ENCODE measurements around the gene ENAM. TPM values are rescaled to one million over a fixed set of nuclear protein-coding genes. Genes with fewer than 3 reads are reported as not detected.

The ENAM gene
- total and polyA plus RNA-seq, 2 of the 8 experiments (the other 6 are each of a cell fraction or from before 2014, with no cell fraction given), result not detected

GRCh38 chr4:70660106-70660505 lies 31.6 kb downstream of the ENAM start:
- no peaks in the 10 kb centered on the region; a peak in 1 of 7 replicates for H3K27me3 ChIP-seq (replicated peaks in 1 of 4; ENCODE audit: control insufficient read depth in 3 of 4, extremely low read depth in 1 of 4, insufficient read depth in 3 of 4, low read length in 3 of 4)
- ChIA-PET CTCF (ENCODE audit: partially characterized antibody) (interaction anchor here (0.5 kb wide), 1 partner anchor 107 kb away, joined by 3 read pairs; no protein-coding TSS in a partner anchor), POLR2A (ENCODE audit: partially characterized antibody) (no interaction called here)
- no peak overlapping the region for H2BK20ac ChIP-seq (ENCODE audit: low read length)
- H3K18ac ChIP-seq (ENCODE audit: extremely low read depth, low read length), result no peak overlapping the region
- H4K91ac ChIP-seq (replicated peaks; ENCODE audit: insufficient read length, low read length), result no peak overlapping the region
- no peak overlapping the region for H3K27ac ChIP-seq (ENCODE audit: low read depth, low read length)
- H3K4me3 ChIP-seq (ENCODE audit: extremely low read depth in 1 of 4, insufficient read depth in 2 of 4, low read depth in 3 of 4, low read length in 4 of 4), result no peak overlapping the region
- no peak overlapping the region for H2AK5ac ChIP-seq (ENCODE audit: low read depth, low read length)
- no peaks in the 10 kb centered on the region for H3K79me1 ChIP-seq (ENCODE audit: low read depth, low read length)
- H3K79me2 ChIP-seq (ENCODE audit: control insufficient read depth in 1 of 2, insufficient read depth in 2 of 2, low read length in 2 of 2), result no peaks in the 10 kb centered on the region
- H3K4me1 ChIP-seq (replicated peaks in 1 of 4; ENCODE audit: control insufficient read depth in 3 of 4, insufficient read depth in 4 of 4, low read length in 3 of 4), result no peaks in the 10 kb centered on the region
- H3K56ac ChIP-seq (replicated peaks; ENCODE audit: insufficient read length, low read depth, low read length), result no peak overlapping the region
- 89% methylated on average over 3 of the region's 4 CpGs; no CpG with 5 or more reads in 1 of the 2 experiments for WGBS, 2 experiments (ENCODE audit: extremely low coverage in 1 of 2, insufficient coverage in 1 of 2, insufficient read length in 1 of 2, insufficient replicate concordance in 2 of 2, low coverage in 1 of 2, low lambda C conversion rate in 2 of 2, missing lambda C conversion rate in 1 of 2)
- H3K23me2 ChIP-seq (ENCODE audit: low read depth, low read length), result no peaks in the 10 kb centered on the region
- H2BK120ac ChIP-seq (replicated peaks; ENCODE audit: low read depth, low read length), result no peak overlapping the region
- DNase-seq (ENCODE audit: low read depth in 1 of 2, low spot score in 2 of 2) (no peak), FAIRE-seq (no peak)
- H2BK15ac ChIP-seq (ENCODE audit: low read length), result no peak overlapping the region
- no peaks in the 10 kb centered on the region for H4K20me1 ChIP-seq (replicated peaks in 1 of 2; ENCODE audit: control insufficient read depth in 1 of 2, insufficient read depth in 2 of 2, low read length in 2 of 2)
- H4K5ac ChIP-seq (ENCODE audit: insufficient read length, low read depth, low read length), result no peak overlapping the region
- no peak overlapping the region for H3K4me2 ChIP-seq (ENCODE audit: insufficient read depth in 1 of 2, low read depth in 2 of 2, low read length in 2 of 2)
- H2BK5ac ChIP-seq (ENCODE audit: low read depth, low read length), result no peak overlapping the region
- H4K8ac ChIP-seq (ENCODE audit: extremely low read depth, insufficient read depth, low read length), result no peak overlapping the region
- no peaks in the 10 kb centered on the region for H3K36me3 ChIP-seq (ENCODE audit: control insufficient read depth in 2 of 4, insufficient read depth in 4 of 4, low read length in 3 of 4)
- no peak overlapping the region for H2AFZ ChIP-seq (ENCODE audit: low read length)
- H3K9me3 ChIP-seq (ENCODE audit: insufficient read depth in 2 of 2, low read depth in 1 of 2, low read length in 1 of 2), result no peaks in the 10 kb centered on the region
- no peak overlapping the region for H3K4ac ChIP-seq (replicated peaks; ENCODE audit: insufficient read length, low read depth, low read length)
- H3K9ac ChIP-seq (replicated peaks in 1 of 4; ENCODE audit: extremely low read depth in 1 of 4, low read depth in 3 of 4, low read length in 3 of 4), result no peak overlapping the region
- no peak overlapping the region for H3K23ac ChIP-seq (ENCODE audit: insufficient read length)
- no peak overlapping the region for H3K14ac ChIP-seq (ENCODE audit: insufficient read length)
- H2BK12ac ChIP-seq (ENCODE audit: low read depth, low read length), result no peak overlapping the region
- TF ChIP-seq EP300 (IDR thresholded peaks at IDR 0.05; ENCODE audit: borderline replicate concordance in 1 of 2, low read depth in 2 of 2, low read length in 2 of 2) (no peak), RAD21 (IDR thresholded peaks at IDR 0.05 in 1 of 2, conservative IDR thresholded peaks at IDR 0.05 in 1 of 2; ENCODE audit: low read depth in 2 of 2, low read length in 2 of 2) (no peak), POU5F1 (IDR thresholded peaks at IDR 0.05; ENCODE audit: low read depth, low read length) (no peak), FOSL1 (IDR thresholded peaks at IDR 0.05; ENCODE audit: insufficient read depth, low read depth, low read length) (no peak), HDAC6 (IDR thresholded peaks at IDR 0.05; ENCODE audit: low read depth, low read length) (no peak), SIX5 (IDR thresholded peaks at IDR 0.05; ENCODE audit: low read depth, low read length) (no peak), ASH2L (IDR thresholded peaks at IDR 0.05; ENCODE audit: low read length) (no peak), E2F6 (IDR thresholded peaks at IDR 0.05) (no peak), JUN (IDR thresholded peaks at IDR 0.05; ENCODE audit: low read depth, low read length) (no peak), TEAD4 (IDR thresholded peaks at IDR 0.05; ENCODE audit: low read depth, low read length) (no peak), SP1 (IDR thresholded peaks at IDR 0.05; ENCODE audit: low read depth, low read length) (no peak), MAFK (IDR thresholded peaks at IDR 0.05; ENCODE audit: low read depth, low read length) (no peak)
- TF ChIP-seq, protein P1, sequence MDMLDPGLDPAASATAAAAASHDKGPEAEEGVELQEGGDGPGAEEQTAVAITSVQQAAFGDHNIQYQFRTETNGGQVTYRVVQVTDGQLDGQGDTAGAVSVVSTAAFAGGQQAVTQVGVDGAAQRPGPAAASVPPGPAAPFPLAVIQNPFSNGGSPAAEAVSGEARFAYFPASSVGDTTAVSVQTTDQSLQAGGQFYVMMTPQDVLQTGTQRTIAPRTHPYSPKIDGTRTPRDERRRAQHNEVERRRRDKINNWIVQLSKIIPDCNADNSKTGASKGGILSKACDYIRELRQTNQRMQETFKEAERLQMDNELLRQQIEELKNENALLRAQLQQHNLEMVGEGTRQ (IDR thresholded peaks at IDR 0.05; ENCODE audit: low read length), result no peak

All from H1 (cell line).